Measurements from ENCODE around the gene IMPDH1.

DNA sequence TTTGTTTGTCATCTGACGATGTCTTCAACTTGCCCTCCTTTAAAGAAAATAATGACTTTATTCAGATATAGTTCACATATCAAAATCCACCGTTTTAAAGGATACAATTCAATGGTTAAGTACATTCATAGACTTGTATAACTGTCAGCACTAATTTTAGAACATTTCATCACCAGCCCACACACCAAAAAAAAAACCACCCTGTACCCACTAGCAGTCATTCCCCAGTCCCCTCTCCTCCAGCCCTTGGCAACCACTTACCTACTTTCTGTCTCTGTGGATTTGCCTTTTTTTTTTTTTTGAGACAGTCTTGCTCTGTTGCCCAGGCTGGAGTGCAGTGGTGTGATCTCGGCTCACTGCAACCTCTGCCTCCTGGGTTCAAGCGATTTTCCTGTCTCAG is 40.6 kb upstream of the IMPDH1 start:
- TF ChIP-seq CTCF (IDR thresholded peaks at IDR 0.05) (no peak), POLR2A (IDR thresholded peaks at IDR 0.05) (no peak)
